SK-N-SH (cell line): ENCODE data around the gene PHF21A. TPM values are rescaled to one million over a fixed set of nuclear protein-coding genes. Genes with fewer than 3 reads are reported as not detected.

ENCODE experiments used
- CTCF ChIA-PET: fragments of 300-600, 350-600 bp; formaldehyde crosslinking; extraction: SDS; loops from one replicate; lab custom pipeline; 2021; lab: Yijun Ruan, JAX
- POLR2A ChIA-PET: fragments of 350-600 bp; sonication (Branson Sonifier 250); formaldehyde crosslinking; extraction: SDS; loops from one replicate; lab custom pipeline; 2020; ENCODE audit warnings: antibody characterized with exemption, inconsistent platforms; lab: Yijun Ruan, JAX
- DNase-seq: peaks from one replicate; pipeline ENCODE4 v3.0.0; 2012
- H2AFZ ChIP-seq: fragments of 200-600 bp; sonication (generic); 2 replicates; pipeline ENCODE4 v1.8.1; 2016; ENCODE audit warnings: antibody characterized with exemption, mild to moderate bottlenecking, low read depth
- H3F3A ChIP-seq: fragments of 200-600 bp; sonication (generic); replicated peaks from 2 replicates; pipeline ENCODE3; 2016; ENCODE audit warnings: antibody characterized with exemption, mild to moderate bottlenecking; ENCODE audit not compliant: insufficient read depth
- H3K27ac ChIP-seq, 2 experiments: fragments of 200-500 bp in 1 of 2; fragments of 200-600 bp in 1 of 2; sonication (Bioruptor generic) in 1 of 2; sonication (generic), shearing (Covaris generic) in 1 of 2; 2 replicates each; pipeline versions ENCODE4 v1.5.1 to v1.6.1; 2014 to 2016; ENCODE audit warnings: low read depth in 2 of 2, inconsistent platforms in 1 of 2, low read length in 1 of 2, mild to moderate bottlenecking in 1 of 2, mixed read lengths in 1 of 2
- H3K27me3 ChIP-seq: fragments of 200-600 bp; sonication (generic), shearing (Covaris generic); 2 replicates; pipeline ENCODE4 v1.6.1; 2016; ENCODE audit warnings: mixed run types; ENCODE audit not compliant: insufficient read depth
- H3K36me3 ChIP-seq, 2 experiments: fragments of 200-500 bp in 1 of 2; fragments of 200-600 bp in 1 of 2; sonication (Bioruptor generic) in 1 of 2; sonication (generic) in 1 of 2; replicated peaks in 1 of 2; 2 replicates each; pipeline versions ENCODE3 to v1.5.1; 2014 to 2016; ENCODE audit warnings: low read length in 1 of 2, mild to moderate bottlenecking in 1 of 2; ENCODE audit not compliant: insufficient read depth in 2 of 2, control insufficient read depth in 1 of 2
- H3K4me1 ChIP-seq, 2 experiments: fragments of 200-500 bp in 1 of 2; fragments of 200-600 bp in 1 of 2; sonication (Bioruptor generic) in 1 of 2; sonication (generic), shearing (Covaris generic) in 1 of 2; 2 replicates each; pipeline versions ENCODE4 v1.5.1 to v1.6.1; 2014 to 2016; ENCODE audit warnings: low read depth in 1 of 2, low read length in 1 of 2, mixed run types in 1 of 2; ENCODE audit not compliant: insufficient read depth in 2 of 2, control insufficient read depth in 1 of 2
- H3K4me2 ChIP-seq: fragments of 200-600 bp; sonication (generic), shearing (Covaris generic); 2 replicates; pipeline ENCODE4 v1.6.1; 2017; ENCODE audit warnings: mixed run types
- H3K4me3 ChIP-seq, 2 experiments: fragments of 200-500 bp in 1 of 2; fragments of 200-600 bp in 1 of 2; sonication (Bioruptor generic) in 1 of 2; sonication (generic), shearing (Covaris generic) in 1 of 2; 2 replicates each; pipeline versions ENCODE4 v1.5.1 to v1.8.1; 2014 to 2016; ENCODE audit warnings: low read depth in 2 of 2, inconsistent platforms in 1 of 2, low read length in 1 of 2, mild to moderate bottlenecking in 1 of 2, mixed read lengths in 1 of 2, moderate library complexity in 1 of 2
- H3K79me2 ChIP-seq: fragments of 200-600 bp; sonication (generic); 2 replicates; pipeline ENCODE4 v1.8.1; 2017; ENCODE audit warnings: mild to moderate bottlenecking; ENCODE audit not compliant: insufficient read depth
- H3K9ac ChIP-seq: fragments of 200-600 bp; sonication (generic); 2 replicates; pipeline ENCODE4 v1.6.1; 2017; ENCODE audit warnings: mixed run types
- H3K9me2 ChIP-seq: fragments of 200-600 bp; sonication (generic); 2 replicates; pipeline ENCODE4 v1.6.1; 2017; ENCODE audit warnings: mixed run types
- H3K9me3 ChIP-seq: fragments of 200-600 bp; sonication (generic); 2 replicates; pipeline ENCODE4 v1.6.1; 2017; ENCODE audit warnings: mixed run types, mild to moderate bottlenecking, moderate library complexity
- H4K20me1 ChIP-seq: fragments of 200-600 bp; sonication (generic); 2 replicates; pipeline ENCODE4 v1.6.1; 2017; ENCODE audit warnings: mild to moderate bottlenecking, mixed run types; ENCODE audit not compliant: insufficient read depth
- ELF1 ChIP-seq: IDR thresholded peaks from 2 replicates; pipeline ENCODE4 v1.4.0; 2012
- EP300 ChIP-seq, 2 experiments: IDR thresholded peaks; 2 replicates each; pipeline versions ENCODE4 v1.4.0 to v1.6.1; 2012; ENCODE audit warnings: borderline replicate concordance in 1 of 2, low read depth in 1 of 2, low read length in 1 of 2
- FOXJ3 ChIP-seq: sonication (generic); formaldehyde crosslinking; IDR thresholded peaks from 2 replicates; pipeline ENCODE4 v1.5.1; 2020; ENCODE audit warnings: mild to moderate bottlenecking, missing genetic modification reagents
- FOXM1 ChIP-seq: IDR thresholded peaks from 2 replicates; pipeline ENCODE4 v1.4.0; 2012; ENCODE audit warnings: low read depth, mild to moderate bottlenecking
- IRF3 ChIP-seq: fragments of 150-350 bp; IDR thresholded peaks from 2 replicates; pipeline ENCODE4 v1.6.1; 2016; ENCODE audit warnings: mild to moderate bottlenecking, low read depth, low read length
- JUND ChIP-seq: IDR thresholded peaks from 2 replicates; pipeline ENCODE4 v1.4.0; 2012
- MXI1 ChIP-seq: IDR thresholded peaks from 2 replicates; pipeline ENCODE4 v1.6.1; 2012; ENCODE audit warnings: mild to moderate bottlenecking, low read depth, low read length, improper control_type of control experiment
- NFIC ChIP-seq: IDR thresholded peaks from 2 replicates; pipeline ENCODE4 v1.4.0; 2012; ENCODE audit warnings: borderline replicate concordance
- NRF1 ChIP-seq: IDR thresholded peaks from 2 replicates; pipeline ENCODE4 v1.6.1; 2012; ENCODE audit warnings: low read depth, mild to moderate bottlenecking, low read length
- PBX3 ChIP-seq: IDR thresholded peaks from 2 replicates; pipeline ENCODE4; 2012
- RCOR1 ChIP-seq: fragments of 150-350 bp; IDR thresholded peaks from 2 replicates; pipeline ENCODE4 v1.6.1; 2017; ENCODE audit warnings: antibody characterized with exemption, low read length
- REST ChIP-seq: IDR thresholded peaks from 2 replicates; pipeline ENCODE4 v1.6.1; 2012; ENCODE audit warnings: mild to moderate bottlenecking, low read depth, low read length, moderate library complexity
- RFX5 ChIP-seq: IDR thresholded peaks from 2 replicates; pipeline ENCODE4 v1.6.1; 2012; ENCODE audit warnings: mild to moderate bottlenecking, improper control_type of control experiment, low read length
- SMC3 ChIP-seq: IDR thresholded peaks from 2 replicates; pipeline ENCODE4 v1.6.1; 2012; ENCODE audit warnings: low read depth, low read length, improper control_type of control experiment
- TAF1 ChIP-seq: IDR thresholded peaks from 2 replicates; pipeline ENCODE4 v1.6.1; 2012; ENCODE audit warnings: low read depth, mild to moderate bottlenecking, low read length, moderate library complexity, borderline replicate concordance
- TCF12 ChIP-seq: IDR thresholded peaks from 2 replicates; pipeline ENCODE4 v1.4.0; 2012
- USF2 ChIP-seq: fragments of 150-350 bp; IDR thresholded peaks from 2 replicates; pipeline ENCODE4 v1.6.1; 2017; ENCODE audit warnings: antibody characterized with exemption, low read length, low read depth, borderline replicate concordance
- ZBTB33 ChIP-seq: IDR thresholded peaks from 2 replicates; pipeline ENCODE4 v1.4.0; 2012; ENCODE audit warnings: low read depth, borderline replicate concordance
- WGBS: methylation state at CpG from one replicate; pipeline ENCODE4 v1.1.6; 2017; ENCODE audit warnings: low lambda C conversion rate; 5-methylcytosine and 5-hydroxymethylcytosine counted together
- polyA plus RNA-seq, 3 experiments: library from polyadenylated mRNA; depleted of rRNA; stranded (reverse); fragments of >200 nt; gene quantifications; 2 replicates each; pipeline ENCODE4 v1.2.3, GENCODE V29; 2012

The PHF21A gene
- polyA plus RNA-seq, 1 of the 3 experiments (the other 2 are of a cell fraction), result 18.8 TPM

GRCh38 chr11:46100670-46101069 is 20.6 kb downstream of the PHF21A start:
- Histone ChIP-seq H4K20me1 (peaks cover 71% of the 10 kb centered on the region), H3K27ac (no peak overlapping the region), H3K36me3 (no peaks in the 10 kb centered on the region), H3K4me3 (no peak overlapping the region), H3K9me2 (no peaks in the 10 kb centered on the region), H3K4me1 (peaks cover 11 to 40% of the 10 kb centered on the region in 2 experiments; a peak in 3 of 4 replicates), H3K27me3 (no peaks in the 10 kb centered on the region), H3K4me2 (peak overlapping the region; percentile 49; the same call in 1 of the 2 replicates), H2AFZ (no peak overlapping the region), H3K9me3 (no peaks in the 10 kb centered on the region), H3K79me2 (peaks cover 90% of the 10 kb centered on the region), H3K9ac (no peak overlapping the region), H3F3A (peaks cover 3% of the 10 kb centered on the region)
- CTCF ChIA-PET, result interaction anchor here (1.0 kb wide), 1 partner anchor 51 kb away, joined by 3 read pairs; no protein-coding TSS in a partner anchor
- TF ChIP-seq IRF3, result no peak
- no peak for TF ChIP-seq USF2
- TF ChIP-seq TAF1, result no peak
- TF ChIP-seq ELF1, result no peak
- no peak for TF ChIP-seq JUND
- TF ChIP-seq ZBTB33, result no peak
- TF ChIP-seq PBX3, result no peak
- no peak for TF ChIP-seq NFIC
- TF ChIP-seq TCF12, result no peak
- TF ChIP-seq REST, result no peak
- TF ChIP-seq EP300 (IDR thresholded peaks at IDR 0.05; ENCODE audit: borderline replicate concordance in 1 of 2, low read depth in 1 of 2, low read length in 1 of 2), result no peak
- TF ChIP-seq FOXM1, result no peak
- no peak for TF ChIP-seq RFX5
- TF ChIP-seq FOXJ3 (CRISPR knock-in tag), result no peak
- no peak for TF ChIP-seq MXI1
- no peak for TF ChIP-seq NRF1
- TF ChIP-seq RCOR1, result no peak
- TF ChIP-seq SMC3, result no peak
- no peak for DNase-seq
- POLR2A ChIA-PET, result no interaction called here
- 97% methylated on average over 3 of the region's 3 CpGs for WGBS
